Gastroesophageal sphincter (tissue), 4 donors: ENCODE data around the gene SEMA4D. TPM values are rescaled to one million over a fixed set of nuclear protein-coding genes. Genes with fewer than 3 reads are reported as not detected.

Experiments
- ATAC-seq: fragments of 150-250 bp; one replicate; pipeline ENCODE4 v1.9.1; 2016; ENCODE audit warnings: mild to moderate bottlenecking, moderate library complexity
- H3K27ac ChIP-seq, 4 donors: fragments of 200-600 bp; sonication (generic) in 3 of 4; 1 replicate in 3 of 4; 2 replicates in 1 of 4; pipeline ENCODE4 v1.5.1; 2016 to 2019
- H3K27me3 ChIP-seq: fragments of 200-600 bp; sonication (generic); one replicate; pipeline ENCODE4 v1.5.1; 2019
- H3K36me3 ChIP-seq, 2 donors: fragments of 200-600 bp; sonication (generic); one replicate each; pipeline ENCODE4 v1.5.1; 2019; ENCODE audit warnings: control low read depth in 1 of 2
- H3K4me1 ChIP-seq, 3 donors: fragments of 200-600 bp; sonication (generic); 1 replicate in 2 of 3; 2 replicates in 1 of 3; pipeline ENCODE4 v1.5.1; 2016 to 2019; ENCODE audit warnings: control low read depth in 2 of 3
- H3K4me3 ChIP-seq, 2 donors: fragments of 200-600 bp; sonication (generic); one replicate each; pipeline ENCODE4 v1.5.1; 2019; ENCODE audit warnings: mild to moderate bottlenecking in 1 of 2, moderate library complexity in 1 of 2
- H3K9me3 ChIP-seq, 3 donors: fragments of 200-600 bp; sonication (generic); one replicate each; pipeline ENCODE4 v1.5.1; 2017 to 2019; ENCODE audit warnings: control low read depth in 2 of 3
- EP300 ChIP-seq: sonication (generic); formaldehyde crosslinking; IDR thresholded peaks from one replicate; pipeline ENCODE4 v1.6.1; 2017; ENCODE audit warnings: antibody characterized with exemption, mild to moderate bottlenecking
- POLR2A ChIP-seq, 2 donors: fragments of 450-650 bp; IDR thresholded peaks; one replicate each; pipeline ENCODE4 v1.6.1; 2017; ENCODE audit warnings: antibody characterized with exemption in 2 of 2, mild to moderate bottlenecking in 2 of 2, moderate library complexity in 1 of 2
- POLR2AphosphoS5 ChIP-seq: sonication (generic); formaldehyde crosslinking; IDR thresholded peaks from one replicate; pipeline ENCODE4 v1.6.1; 2017; ENCODE audit warnings: antibody characterized with exemption
- WGBS, 2 donors: methylation state at CpG; one replicate each; pipeline ENCODE4 v1.1.5; 2018; ENCODE audit warnings: low coverage in 1 of 2; 5-methylcytosine and 5-hydroxymethylcytosine counted together
- total RNA-seq, 4 donors: library from RNA; depleted of rRNA; stranded (reverse); fragments of >200 nt; gene quantifications; one replicate each; pipeline ENCODE4 v1.1.0, GENCODE V29; 2016
- TF ChIP-seq, protein P1 (sequence below), 4 experiments: fragments of 200-600 bp in 2 of 4; fragments of 450-650 bp in 2 of 4; sonication (generic) in 1 of 4; IDR thresholded peaks; one replicate each; pipeline ENCODE4 v1.5.1; 2017 to 2019; ENCODE audit warnings: antibody characterized with exemption in 4 of 4, mild to moderate bottlenecking in 2 of 4, moderate library complexity in 2 of 4

The SEMA4D gene
- total RNA-seq, 4 donors from 2014 or later, result 4.4 to 12.0 (median 6.5) TPM

DNA sequence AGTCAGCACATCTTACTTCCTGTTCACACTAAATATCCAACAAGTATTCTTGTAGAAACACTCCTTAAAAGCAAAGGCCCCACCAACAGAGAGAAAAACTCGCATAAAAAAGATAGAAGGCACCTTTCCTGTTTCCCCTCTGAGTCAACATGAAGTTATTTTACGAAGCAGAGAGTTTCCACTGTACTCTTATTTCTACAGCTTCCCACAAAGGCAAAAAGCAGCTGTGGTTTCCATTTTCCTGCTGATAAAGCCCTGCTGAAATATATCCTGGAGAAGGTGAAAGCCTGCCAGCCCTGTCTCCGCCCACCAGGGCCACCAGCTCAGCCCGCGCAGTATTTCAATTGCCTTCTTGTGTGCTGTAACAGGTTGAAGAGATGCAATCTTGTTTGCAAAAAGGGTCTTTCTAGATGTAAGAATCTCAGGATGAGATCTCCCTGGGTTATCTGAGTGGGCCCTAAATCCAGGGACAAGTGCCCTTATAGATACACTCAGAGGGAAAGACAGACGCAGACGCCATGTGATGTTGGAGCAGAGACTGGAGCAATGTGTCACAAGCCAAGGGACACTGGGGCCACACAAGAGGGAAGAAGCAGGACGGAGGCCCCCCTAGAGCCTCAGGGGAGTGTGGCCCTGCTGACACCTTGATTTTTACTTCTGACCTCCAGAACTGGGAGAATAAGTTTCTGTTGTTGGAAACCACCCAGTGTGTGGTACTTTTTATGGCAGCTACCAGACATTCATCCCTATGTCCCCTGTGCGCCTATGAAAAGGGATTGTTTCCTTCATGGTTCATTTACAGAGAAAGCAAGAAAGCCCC lies 19.9 kb downstream of the SEMA4D start:
- H3K36me3 ChIP-seq, result peaks cover 0 to 9% of the 10 kb centered on the region in 2 donors
- TF ChIP-seq POLR2A (IDR thresholded peaks at IDR 0.05), result no peak
- TF ChIP-seq, protein P1, sequence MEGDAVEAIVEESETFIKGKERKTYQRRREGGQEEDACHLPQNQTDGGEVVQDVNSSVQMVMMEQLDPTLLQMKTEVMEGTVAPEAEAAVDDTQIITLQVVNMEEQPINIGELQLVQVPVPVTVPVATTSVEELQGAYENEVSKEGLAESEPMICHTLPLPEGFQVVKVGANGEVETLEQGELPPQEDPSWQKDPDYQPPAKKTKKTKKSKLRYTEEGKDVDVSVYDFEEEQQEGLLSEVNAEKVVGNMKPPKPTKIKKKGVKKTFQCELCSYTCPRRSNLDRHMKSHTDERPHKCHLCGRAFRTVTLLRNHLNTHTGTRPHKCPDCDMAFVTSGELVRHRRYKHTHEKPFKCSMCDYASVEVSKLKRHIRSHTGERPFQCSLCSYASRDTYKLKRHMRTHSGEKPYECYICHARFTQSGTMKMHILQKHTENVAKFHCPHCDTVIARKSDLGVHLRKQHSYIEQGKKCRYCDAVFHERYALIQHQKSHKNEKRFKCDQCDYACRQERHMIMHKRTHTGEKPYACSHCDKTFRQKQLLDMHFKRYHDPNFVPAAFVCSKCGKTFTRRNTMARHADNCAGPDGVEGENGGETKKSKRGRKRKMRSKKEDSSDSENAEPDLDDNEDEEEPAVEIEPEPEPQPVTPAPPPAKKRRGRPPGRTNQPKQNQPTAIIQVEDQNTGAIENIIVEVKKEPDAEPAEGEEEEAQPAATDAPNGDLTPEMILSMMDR (IDR thresholded peaks at IDR 0.05), result no peak
- no peak for TF ChIP-seq EP300
- TF ChIP-seq POLR2AphosphoS5, result no peak
- no peak overlapping the region for H3K27ac ChIP-seq
- peaks cover 0 to 30% (median 0%) of the 10 kb centered on the region in 3 donors for H3K4me1 ChIP-seq
- H3K9me3 ChIP-seq, result no peaks in the 10 kb centered on the region
- H3K27me3 ChIP-seq, result no peaks in the 10 kb centered on the region
- peak; percentile 48 for ATAC-seq
- H3K4me3 ChIP-seq, result no peak overlapping the region
- WGBS, 2 donors, result 65% methylated on average over 7 to 9 of the region's 9 CpGs

DNA sequence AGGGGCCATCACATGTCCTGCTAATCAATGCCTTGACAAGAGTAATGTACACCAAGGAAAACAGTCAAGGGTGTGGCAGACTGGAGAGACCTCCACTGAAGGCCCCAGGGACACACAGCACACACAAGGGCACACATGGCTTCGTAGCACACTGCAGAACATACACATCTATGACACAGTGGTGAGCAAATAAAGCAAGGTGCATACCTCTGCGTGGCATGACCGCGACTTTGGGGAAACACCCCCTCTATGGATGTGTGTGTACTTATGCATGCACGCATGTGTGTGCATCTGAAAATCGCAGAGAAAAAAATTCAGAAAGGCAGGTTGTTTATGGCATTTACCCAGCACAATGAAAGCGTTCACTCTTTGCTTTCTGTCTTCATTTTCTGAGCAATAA lies 20.5 kb downstream of the SEMA4D start:
- no peak overlapping the region for H3K4me3 ChIP-seq
- H3K9me3 ChIP-seq, result no peaks in the 10 kb centered on the region
- H3K27ac ChIP-seq, result no peak overlapping the region
- H3K4me1 ChIP-seq, result peaks cover 0 to 30% (median 0%) of the 10 kb centered on the region in 3 donors
- H3K27me3 ChIP-seq, result no peaks in the 10 kb centered on the region
- ATAC-seq, result no peak
- peaks cover 0 to 9% of the 10 kb centered on the region in 2 donors for H3K36me3 ChIP-seq
- no peak for TF ChIP-seq POLR2A (IDR thresholded peaks at IDR 0.05)
- TF ChIP-seq, protein P1 (IDR thresholded peaks at IDR 0.05), result no peak
- WGBS, 2 donors, result 70 to 85% methylated on average over 7 of the region's 7 CpGs

DNA sequence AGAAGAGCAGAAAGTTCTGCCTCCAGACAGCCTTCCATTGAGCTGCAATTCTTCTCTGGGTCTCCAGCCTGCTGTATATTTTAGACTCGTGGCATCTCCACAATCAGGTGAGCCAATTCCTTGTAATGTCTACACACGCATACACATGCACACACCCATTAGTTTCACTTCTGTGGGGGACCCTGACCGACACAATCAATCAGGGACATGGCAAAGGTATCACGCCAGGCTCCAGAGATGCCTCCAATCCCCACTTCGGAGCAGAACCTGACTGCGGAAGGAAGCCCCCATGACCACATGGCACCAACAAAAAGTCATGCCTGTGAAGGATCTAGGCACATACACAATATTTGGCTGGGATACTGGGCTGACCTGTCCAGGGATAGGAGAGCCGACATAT lies 21.4 kb downstream of the SEMA4D start:
- Histone ChIP-seq H3K4me1 (peaks cover 0 to 30% (median 0%) of the 10 kb centered on the region in 3 donors), H3K4me3 (no peak overlapping the region), H3K9me3 (no peaks in the 10 kb centered on the region), H3K27me3 (no peaks in the 10 kb centered on the region), H3K27ac (no peak overlapping the region), H3K36me3 (peaks cover 0 to 9% of the 10 kb centered on the region in 2 donors)
- ATAC-seq, result no peak
- TF ChIP-seq POLR2A (IDR thresholded peaks at IDR 0.05) (no peak), POLR2AphosphoS5 (no peak), EP300 (no peak)
- TF ChIP-seq, protein P1 (IDR thresholded peaks at IDR 0.05), result no peak
- 67% methylated on average over 1 of the region's 7 CpGs; no CpG with 5 or more reads in 1 of the 2 donors for WGBS, 2 donors

DNA sequence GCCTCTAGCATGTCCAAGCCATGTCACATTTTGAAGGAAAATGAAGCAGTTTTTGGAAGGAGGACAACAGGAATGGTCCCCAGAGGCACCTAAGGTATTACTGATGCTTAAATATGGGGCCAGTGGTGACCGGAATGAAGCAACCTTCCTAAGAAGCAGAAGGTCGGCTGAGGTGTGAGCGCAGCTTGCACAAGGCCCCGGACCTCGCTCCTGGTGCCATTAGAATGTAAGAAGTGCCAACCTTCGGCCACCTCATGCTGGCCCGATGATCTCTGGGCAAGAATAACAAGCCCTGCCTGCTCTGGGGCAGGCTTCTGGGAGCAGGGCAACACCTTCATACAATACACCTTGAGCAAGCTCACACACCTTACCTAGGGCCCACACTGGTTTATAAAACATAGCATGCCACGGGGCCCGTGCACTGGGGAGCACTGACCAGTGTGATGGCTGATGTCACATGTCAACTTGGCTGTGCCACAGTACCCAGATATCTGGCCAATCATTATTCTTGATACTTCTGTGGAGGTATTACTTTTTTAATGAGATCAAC lies 21.9 kb downstream of the SEMA4D start:
- peaks cover 0 to 30% (median 0%) of the 10 kb centered on the region in 3 donors for H3K4me1 ChIP-seq
- H3K9me3 ChIP-seq, result no peaks in the 10 kb centered on the region
- no peak for ATAC-seq
- H3K4me3 ChIP-seq, result no peak overlapping the region
- H3K27ac ChIP-seq, result no peak overlapping the region
- H3K36me3 ChIP-seq, result peaks cover 0 to 9% of the 10 kb centered on the region in 2 donors
- 93 to 97% methylated on average over 7 of the region's 9 CpGs for WGBS, 2 donors
- no peaks in the 10 kb centered on the region for H3K27me3 ChIP-seq
- TF ChIP-seq, protein P1 (IDR thresholded peaks at IDR 0.05), result no peak
- TF ChIP-seq POLR2A (IDR thresholded peaks at IDR 0.05), result no peak
- no peak for TF ChIP-seq EP300
- no peak for TF ChIP-seq POLR2AphosphoS5

DNA sequence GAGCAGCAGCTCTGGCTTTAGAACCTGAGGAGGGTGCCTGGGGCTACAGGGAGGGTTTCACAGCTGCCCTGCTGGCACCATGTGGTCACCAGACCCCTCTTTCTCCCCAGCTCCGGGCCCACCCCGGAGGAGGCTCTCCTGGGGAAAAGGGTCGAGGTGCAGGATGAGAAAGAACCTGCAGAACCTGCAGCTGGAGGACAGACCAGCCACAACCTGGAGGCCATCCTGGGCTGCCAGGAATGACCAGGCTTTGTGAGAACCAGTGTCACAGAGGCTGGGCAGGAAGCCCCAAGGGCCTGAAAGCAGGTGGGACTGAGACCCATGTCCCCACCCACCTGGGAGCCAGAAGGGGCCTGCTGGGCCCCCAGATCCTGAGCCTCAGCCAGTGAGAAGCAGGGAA lies 23.0 kb downstream of the SEMA4D start:
- WGBS, 2 donors, result 60% methylated on average over 1 of the region's 3 CpGs; no CpG with 5 or more reads in 1 of the 2 donors
- no peaks in the 10 kb centered on the region for H3K9me3 ChIP-seq
- no peak overlapping the region for H3K27ac ChIP-seq
- ATAC-seq, result no peak
- TF ChIP-seq EP300 (no peak), POLR2A (IDR thresholded peaks at IDR 0.05) (no peak), POLR2AphosphoS5 (no peak)
- TF ChIP-seq, protein P1 (IDR thresholded peaks at IDR 0.05), result no peak
- peaks cover 0 to 30% (median 0%) of the 10 kb centered on the region in 3 donors for H3K4me1 ChIP-seq
- no peak overlapping the region for H3K4me3 ChIP-seq
- peaks cover 0 to 9% of the 10 kb centered on the region in 2 donors for H3K36me3 ChIP-seq
- no peaks in the 10 kb centered on the region for H3K27me3 ChIP-seq
